ENCODE measurements around the gene SLC25A51. TPM values are rescaled to one million over a fixed set of nuclear protein-coding genes. Genes with fewer than 3 reads are reported as not detected.

SLC25A51 gene
- total RNA-seq, 1 donor from 2014 or later, result 26.9 TPM

- H3K9me3 Mint-ChIP-seq, result no peaks in the 10 kb centered on the region
- no peak for TF ChIP-seq CTCF (conservative IDR thresholded peaks at IDR 0.05)
- H3K36me3 Mint-ChIP-seq, result no peaks in the 10 kb centered on the region
- H3K27ac Mint-ChIP-seq, result peak overlapping the region; percentile 39
- H3K4me3 Mint-ChIP-seq, result no peak overlapping the region
- no peak for DNase-seq (ENCODE audit: extremely low spot score, unreplicated experiment)
- peaks cover 27% of the 10 kb centered on the region for H3K4me1 Mint-ChIP-seq (ENCODE audit: unreplicated experiment)
- no peaks in the 10 kb centered on the region for H3K27me3 Mint-ChIP-seq
Observed at GRCh38 chr9:37917313-37917731, 13.4 kb upstream of the SLC25A51 start.

GRCh38 chr9:37916471-37917312 lies 12.8 kb upstream of the SLC25A51 start:
- no peak for TF ChIP-seq CTCF (conservative IDR thresholded peaks at IDR 0.05)
- Mint-ChIP-seq H3K36me3 (no peaks in the 10 kb centered on the region), H3K9me3 (no peaks in the 10 kb centered on the region), H3K4me3 (no peak overlapping the region), H3K4me1 (ENCODE audit: unreplicated experiment) (peaks cover 20% of the 10 kb centered on the region), H3K27ac (no peak overlapping the region), H3K27me3 (no peaks in the 10 kb centered on the region)
- DNase-seq (ENCODE audit: extremely low spot score, unreplicated experiment), result no peak

GRCh38 chr9:37915911-37916470 lies 12.1 kb upstream of the SLC25A51 start:
- Mint-ChIP-seq H3K4me1 (ENCODE audit: unreplicated experiment) (peaks cover 13% of the 10 kb centered on the region), H3K4me3 (no peak overlapping the region), H3K9me3 (no peaks in the 10 kb centered on the region), H3K36me3 (no peaks in the 10 kb centered on the region), H3K27me3 (no peaks in the 10 kb centered on the region), H3K27ac (no peak overlapping the region)
- no peak for TF ChIP-seq CTCF (conservative IDR thresholded peaks at IDR 0.05)
- no peak for DNase-seq (ENCODE audit: extremely low spot score, unreplicated experiment)

GRCh38 chr9:37914701-37915358 lies 10.9 kb upstream of the SLC25A51 start:
- H3K4me3 Mint-ChIP-seq, result no peak overlapping the region
- H3K36me3 Mint-ChIP-seq, result no peaks in the 10 kb centered on the region
- TF ChIP-seq CTCF (conservative IDR thresholded peaks at IDR 0.05), result no peak
- no peaks in the 10 kb centered on the region for H3K27me3 Mint-ChIP-seq
- DNase-seq (ENCODE audit: extremely low spot score, unreplicated experiment), result no peak
- peaks cover 9% of the 10 kb centered on the region for H3K4me1 Mint-ChIP-seq (ENCODE audit: unreplicated experiment)
- no peaks in the 10 kb centered on the region for H3K9me3 Mint-ChIP-seq
- H3K27ac Mint-ChIP-seq, result no peak overlapping the region

- no peaks in the 10 kb centered on the region for H3K27me3 Mint-ChIP-seq
- H3K36me3 Mint-ChIP-seq, result no peaks in the 10 kb centered on the region
- no peak for TF ChIP-seq CTCF (conservative IDR thresholded peaks at IDR 0.05)
- no peak for DNase-seq (ENCODE audit: extremely low spot score, unreplicated experiment)
- no peaks in the 10 kb centered on the region for H3K9me3 Mint-ChIP-seq
- no peak overlapping the region for H3K27ac Mint-ChIP-seq
- peaks cover 9% of the 10 kb centered on the region for H3K4me1 Mint-ChIP-seq (ENCODE audit: unreplicated experiment)
- H3K4me3 Mint-ChIP-seq, result no peak overlapping the region
Observed at GRCh38 chr9:37914154-37914551, 10.2 kb upstream of the SLC25A51 start.
